Astrocyte (in vitro differentiated cells and primary cell): ENCODE results near the gene ACOX1.

Experiments used
- EZH2 ChIP-seq: IDR thresholded peaks from 2 replicates; pipeline ENCODE4 v1.6.1; 2012; ENCODE audit warnings: mild to moderate bottlenecking, low read length, inconsistent platforms; ENCODE audit not compliant: insufficient read depth
- TF ChIP-seq, protein P1 (sequence below): IDR thresholded peaks from 2 replicates; pipeline ENCODE4 v1.5.1; 2011; ENCODE audit warnings: low read depth, mild to moderate bottlenecking, inconsistent platforms, low read length, moderate library complexity; ENCODE audit not compliant: insufficient read depth

- no peak for TF ChIP-seq EZH2
- TF ChIP-seq, protein P1, sequence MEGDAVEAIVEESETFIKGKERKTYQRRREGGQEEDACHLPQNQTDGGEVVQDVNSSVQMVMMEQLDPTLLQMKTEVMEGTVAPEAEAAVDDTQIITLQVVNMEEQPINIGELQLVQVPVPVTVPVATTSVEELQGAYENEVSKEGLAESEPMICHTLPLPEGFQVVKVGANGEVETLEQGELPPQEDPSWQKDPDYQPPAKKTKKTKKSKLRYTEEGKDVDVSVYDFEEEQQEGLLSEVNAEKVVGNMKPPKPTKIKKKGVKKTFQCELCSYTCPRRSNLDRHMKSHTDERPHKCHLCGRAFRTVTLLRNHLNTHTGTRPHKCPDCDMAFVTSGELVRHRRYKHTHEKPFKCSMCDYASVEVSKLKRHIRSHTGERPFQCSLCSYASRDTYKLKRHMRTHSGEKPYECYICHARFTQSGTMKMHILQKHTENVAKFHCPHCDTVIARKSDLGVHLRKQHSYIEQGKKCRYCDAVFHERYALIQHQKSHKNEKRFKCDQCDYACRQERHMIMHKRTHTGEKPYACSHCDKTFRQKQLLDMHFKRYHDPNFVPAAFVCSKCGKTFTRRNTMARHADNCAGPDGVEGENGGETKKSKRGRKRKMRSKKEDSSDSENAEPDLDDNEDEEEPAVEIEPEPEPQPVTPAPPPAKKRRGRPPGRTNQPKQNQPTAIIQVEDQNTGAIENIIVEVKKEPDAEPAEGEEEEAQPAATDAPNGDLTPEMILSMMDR, result no peak
Measured at GRCh38 chr17:75909051-75909811, 69.7 kb downstream of the ACOX1 start.
